HG03045 (cell line): ENCODE data around the gene ZNF474.
"Not testable (repeated sequence)": the region's sequence is repeated elsewhere in the genome, so short reads cannot be mapped to it uniquely, and the experiment has no call there.

Experiments used
- ATAC-seq: cut with Tn5 transposase; IDR thresholded peaks from one replicate; pipeline ENCODE4 v1.9.1; 2021; ENCODE audit warnings: mild to moderate bottlenecking, moderate library complexity; ENCODE audit not compliant: unreplicated experiment

Gene ZNF474

DNA sequence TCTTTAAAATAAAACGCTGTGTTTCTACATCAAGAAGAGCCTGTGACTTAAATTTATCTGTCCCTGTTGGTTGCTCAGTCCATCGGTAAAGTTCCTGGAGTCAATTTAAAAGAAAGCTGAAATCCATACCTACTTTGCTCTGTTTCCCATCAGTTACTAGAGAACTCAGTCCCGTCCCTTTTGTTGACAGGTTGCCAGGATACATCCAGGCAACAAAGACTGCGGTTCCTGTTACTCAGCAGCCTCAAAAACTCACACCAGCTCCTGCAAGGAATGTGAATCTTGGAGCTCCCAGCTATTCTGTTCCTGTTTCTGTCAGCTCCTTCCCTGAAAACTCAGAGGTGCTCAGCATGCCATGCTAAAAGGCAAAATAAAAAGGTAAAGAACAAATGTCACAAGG lies at the start of gene ZNF474:
ZNF474 (plus strand) TSS at position 241 of the 400 bp plus-strand sequence. CDS start 22,445 bp downstream, outside the sequence.
- ATAC-seq = no peak

DNA sequence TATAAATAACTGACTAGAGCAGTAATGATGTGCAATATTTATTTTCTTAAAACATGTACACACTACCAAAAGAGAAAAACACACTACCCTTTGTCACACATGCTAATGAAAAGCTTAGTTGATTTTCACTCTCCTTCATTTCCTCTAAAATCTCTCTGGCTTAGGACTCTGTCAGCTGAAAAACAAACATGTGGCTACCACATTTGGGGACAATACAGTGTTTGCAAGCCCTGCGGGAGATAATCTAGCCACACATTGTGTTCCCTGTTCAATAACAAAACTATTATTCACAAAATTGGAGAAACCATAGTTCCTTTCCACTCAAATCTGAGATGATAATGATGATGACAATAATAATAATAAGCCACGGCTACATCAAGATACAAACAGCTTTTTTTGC lies 47.8 kb upstream of the ZNF474 start:
- no peak for ATAC-seq

DNA sequence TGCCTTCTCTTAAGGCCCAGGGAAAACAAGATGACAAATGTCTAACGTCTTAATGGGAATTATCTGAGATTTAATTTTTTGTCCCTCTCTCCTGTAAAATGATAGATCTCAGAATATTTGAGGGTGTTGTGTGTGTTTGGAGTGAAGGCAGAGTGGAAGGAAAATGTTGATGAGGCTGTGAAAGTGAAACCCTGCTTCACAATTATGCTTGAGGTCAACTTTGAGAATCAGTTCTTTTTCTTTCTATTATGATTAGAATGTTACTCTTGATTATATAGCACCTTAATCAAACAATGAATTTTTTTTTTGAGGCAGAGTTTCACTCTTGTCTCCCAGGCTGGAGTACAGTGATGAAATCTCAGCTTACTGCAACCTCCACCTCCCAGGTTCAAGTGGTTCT lies 45.8 kb upstream of the ZNF474 start:
- no peak for ATAC-seq

DNA sequence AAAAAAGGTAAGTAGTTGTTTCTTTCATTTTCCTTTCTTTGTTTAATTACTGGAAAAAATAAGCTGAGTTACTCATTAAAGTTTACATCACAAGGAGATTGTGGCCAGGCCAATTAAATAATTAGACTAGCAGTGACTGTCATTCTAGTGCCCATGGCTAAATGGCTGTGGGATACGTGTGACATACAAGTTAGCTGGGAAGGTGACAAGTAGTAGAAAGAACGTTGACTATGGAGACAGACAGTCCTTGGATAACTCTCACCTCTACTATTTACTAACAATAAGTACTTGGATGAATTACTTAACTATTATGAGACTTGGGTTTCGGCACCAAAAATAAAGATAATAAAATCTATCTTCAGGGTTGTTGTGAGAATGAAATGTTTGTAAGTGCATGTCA lies 44.3 kb upstream of the ZNF474 start:
- no peak for ATAC-seq

DNA sequence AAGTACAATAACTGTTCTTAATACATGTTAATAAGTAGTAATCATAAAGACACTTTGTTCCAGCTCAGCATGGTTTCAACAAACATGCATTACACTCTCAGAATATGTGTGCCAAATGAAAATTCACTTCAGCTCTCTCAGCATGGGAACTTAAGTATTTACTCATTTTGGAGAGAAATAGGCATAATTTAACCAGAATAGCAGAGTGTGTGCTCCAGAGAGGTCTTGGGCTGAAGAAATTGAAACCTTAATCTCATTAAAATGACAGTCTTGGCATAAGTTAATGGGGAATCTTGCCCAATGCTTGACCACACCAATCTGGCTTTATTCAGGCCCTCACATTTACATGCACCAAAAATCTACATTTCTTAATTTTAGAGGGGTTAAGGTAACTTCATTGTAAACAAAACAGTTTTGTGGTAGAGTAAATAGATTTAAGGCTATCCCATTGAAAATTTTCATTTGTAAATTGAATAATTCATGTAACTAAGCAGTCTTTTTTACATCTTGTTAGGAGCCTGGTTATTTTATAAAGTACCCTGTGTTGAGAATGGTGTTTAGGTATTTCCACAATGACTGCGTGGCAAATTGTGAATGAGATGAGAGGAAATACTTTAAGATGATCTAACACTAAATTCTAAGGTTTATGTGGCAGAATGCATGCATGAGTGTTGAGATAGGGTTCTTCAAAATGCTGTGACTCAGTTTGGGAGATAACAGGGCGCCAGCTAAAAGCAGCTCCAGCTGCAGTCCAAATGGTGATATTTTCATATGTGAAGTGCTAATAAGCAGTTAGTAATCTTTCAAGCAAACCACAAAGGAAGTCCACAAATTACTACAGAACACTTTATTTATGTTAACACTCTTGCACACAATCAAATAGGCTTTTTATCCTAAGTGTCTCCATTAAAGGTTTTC lies 40.0 kb upstream of the ZNF474 start:
- ATAC-seq = no peak

DNA sequence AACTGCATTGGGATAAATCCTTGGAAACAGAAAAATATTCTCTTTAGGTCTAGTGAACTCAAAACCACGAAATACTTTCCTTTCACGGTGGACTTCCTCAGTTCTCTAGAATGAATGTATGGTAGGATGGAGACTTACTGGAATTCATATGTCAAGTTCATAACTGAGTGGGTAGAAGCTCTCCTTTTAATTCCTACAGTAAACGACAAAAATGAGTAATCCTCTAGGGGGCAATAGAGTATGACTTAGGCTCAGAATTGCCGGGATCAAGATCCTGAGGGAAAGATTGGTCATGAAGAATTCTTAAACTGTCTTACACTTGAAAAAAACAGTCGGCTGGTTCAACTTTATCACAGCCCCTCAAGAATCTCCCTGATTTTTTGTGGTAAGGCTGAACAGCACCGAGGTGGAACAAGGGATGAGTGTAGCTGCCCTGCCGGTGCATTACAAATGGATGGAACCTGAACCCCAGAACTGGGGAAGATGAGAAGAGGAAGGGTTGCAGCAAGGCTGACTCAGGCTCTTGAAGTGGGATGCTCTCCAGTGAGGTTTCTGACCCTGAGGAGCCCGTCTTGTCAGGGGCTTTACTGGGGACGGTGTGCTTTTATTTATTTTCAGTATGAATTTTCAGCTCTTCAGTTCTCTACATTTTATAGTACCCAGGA lies 37.3 kb upstream of the ZNF474 start:
- no peak for ATAC-seq

DNA sequence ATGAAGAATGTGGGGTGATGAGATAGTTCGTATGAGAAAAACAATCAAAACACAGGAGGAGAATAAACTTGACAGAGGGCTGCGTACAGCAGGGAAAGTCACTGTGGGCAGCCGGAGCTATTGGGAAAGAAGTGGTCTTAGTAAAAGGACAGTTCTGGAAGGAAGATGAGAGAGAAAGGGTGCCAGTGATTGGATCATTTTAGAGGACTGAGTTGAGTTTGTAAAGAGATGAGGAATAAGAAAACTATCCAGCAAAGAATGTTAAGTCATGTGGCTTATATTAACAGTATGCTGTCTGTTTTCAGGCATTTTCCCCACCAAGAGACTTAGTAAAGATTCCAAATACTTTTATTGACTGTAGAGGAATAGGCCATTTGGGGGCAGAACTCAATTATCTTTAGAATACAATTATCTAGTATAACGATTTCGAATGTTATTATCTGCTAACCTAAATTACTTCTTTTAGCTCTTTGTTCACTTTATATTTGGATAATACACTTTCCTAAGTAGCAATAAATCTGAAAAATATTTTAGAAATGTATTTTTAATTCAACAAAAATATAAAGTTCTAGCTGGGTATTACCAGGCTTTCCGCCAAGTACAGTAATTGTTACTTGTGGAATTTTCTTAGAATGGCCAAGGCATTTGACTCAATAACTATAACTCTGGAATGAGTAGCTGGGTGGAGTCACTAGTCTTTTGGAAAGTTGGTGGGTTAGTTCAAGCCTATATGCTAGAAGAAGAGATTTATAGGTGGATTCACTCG lies 35.7 kb upstream of the ZNF474 start:
- no peak for ATAC-seq

DNA sequence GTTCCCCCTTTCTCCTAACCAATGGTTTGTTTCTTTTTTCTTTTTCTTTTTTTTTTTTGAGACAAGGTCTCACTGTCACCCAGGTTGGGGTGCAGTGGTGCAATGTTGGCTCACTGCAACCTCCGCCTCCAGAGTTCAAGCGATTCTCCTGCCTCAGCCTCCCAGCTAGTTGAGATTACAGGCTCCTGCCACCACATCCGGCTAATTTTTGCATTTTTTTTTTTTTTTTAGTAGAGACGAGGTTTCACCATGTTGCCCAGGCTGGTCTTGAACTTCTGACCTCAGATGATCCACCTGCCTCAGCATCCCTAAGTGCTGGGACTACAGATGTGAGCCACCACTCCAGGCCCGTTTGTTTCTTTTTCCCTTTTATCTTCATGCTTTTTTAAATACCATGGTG lies 35.1 kb upstream of the ZNF474 start:
- not testable (repeated sequence) for ATAC-seq

DNA sequence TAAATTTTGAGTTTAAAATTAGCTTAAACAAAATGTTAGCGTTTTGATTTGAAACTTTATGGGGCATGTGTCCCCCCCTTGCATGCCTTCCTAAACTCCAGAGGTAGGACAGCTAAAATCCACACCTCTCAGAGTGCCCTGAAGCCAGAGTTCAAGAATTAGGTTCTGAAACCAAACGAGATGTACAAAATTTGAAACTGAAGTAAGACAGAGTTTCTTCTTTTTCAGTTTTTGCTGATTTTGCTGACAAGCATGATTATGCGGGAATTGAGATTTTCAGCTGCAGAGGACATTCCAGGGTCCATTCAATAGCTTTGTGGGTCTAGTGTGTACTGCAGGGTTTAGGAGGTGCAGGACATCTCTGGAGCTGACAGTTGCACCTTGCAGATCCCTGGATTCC lies 34.2 kb upstream of the ZNF474 start:
- ATAC-seq = no peak

DNA sequence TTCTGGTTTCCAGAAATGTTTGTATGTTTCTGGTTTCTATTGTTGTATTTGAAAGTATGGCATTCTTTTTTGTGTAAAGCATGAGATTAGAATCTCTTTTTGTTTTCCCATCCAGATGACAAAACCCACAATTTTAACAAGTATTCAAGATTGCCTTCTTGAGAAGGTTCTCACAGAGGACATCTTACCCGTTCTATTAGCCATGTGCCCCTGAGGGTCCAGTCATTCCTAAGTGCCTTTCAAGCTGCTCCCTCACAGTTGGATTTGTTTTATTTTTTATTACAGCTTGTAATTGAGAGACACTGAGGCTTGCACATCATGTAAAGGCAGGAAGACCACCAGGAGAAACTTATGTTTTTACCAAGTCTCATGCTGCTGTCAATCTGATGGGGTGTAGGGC lies 32.0 kb upstream of the ZNF474 start:
- no peak for ATAC-seq

DNA sequence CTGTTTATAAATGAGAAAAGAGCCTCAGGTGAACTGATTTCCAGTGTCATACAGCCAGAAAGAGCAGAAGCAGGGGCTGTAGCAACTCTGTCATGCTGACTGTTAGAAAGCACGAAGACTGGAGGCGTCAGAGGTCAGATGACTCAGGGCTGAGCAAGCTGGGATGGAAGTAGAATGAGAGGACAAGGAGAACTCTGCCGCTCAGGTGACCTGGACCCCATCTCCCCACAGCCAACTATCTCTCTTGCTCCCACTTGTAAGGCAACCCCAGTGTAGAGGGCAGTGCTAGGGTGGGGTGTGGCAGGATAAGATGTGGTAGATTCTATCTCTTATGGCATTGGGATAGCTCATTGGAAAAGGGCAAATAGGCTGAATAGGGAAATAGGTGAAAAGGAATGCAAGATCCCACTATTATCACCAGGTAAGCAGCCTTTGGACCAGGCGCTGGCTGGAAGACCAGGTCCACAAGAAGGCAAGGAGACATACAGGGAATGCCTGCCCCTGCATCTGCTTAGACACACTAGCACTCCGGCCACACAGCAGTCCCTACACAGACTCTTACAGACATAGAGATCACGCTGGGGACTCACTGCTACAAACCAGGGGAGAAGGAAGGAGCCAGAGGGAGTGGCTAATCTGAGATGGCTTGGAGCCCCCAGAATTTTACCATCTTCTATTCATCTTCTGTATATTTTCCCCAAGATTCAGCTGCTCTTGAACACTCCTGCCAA lies 30.1 kb upstream of the ZNF474 start:
- ATAC-seq = no peak

DNA sequence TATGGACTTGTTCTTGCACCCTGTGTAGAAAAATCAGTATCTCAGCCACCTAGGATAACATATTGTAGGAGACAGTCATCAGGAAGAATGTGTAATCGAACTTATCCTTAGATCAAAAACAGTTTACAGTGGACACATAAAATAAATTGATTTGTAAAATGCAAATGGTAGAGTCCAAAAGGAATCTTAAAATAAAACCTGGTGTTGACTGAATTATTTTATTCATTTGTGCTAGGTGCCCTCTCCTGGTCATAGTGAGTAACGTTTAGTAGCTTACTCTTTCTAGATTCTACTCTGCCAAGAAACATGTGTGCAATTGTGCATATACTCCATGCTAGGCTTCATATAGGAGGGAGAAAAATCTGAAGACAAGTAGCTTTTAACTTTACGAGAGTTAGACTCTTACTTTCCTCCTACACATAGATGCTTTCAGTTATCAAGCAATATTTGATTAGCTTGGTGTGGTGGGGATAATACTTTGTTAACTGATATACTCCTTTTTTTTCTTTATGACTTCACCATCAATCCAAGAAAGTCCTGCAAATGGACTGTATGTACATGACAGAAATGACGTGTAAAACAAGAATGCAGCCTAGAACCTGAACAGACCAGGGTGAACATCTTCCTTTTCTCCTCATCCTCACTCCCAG lies 27.6 kb upstream of the ZNF474 start:
- no peak for ATAC-seq

DNA sequence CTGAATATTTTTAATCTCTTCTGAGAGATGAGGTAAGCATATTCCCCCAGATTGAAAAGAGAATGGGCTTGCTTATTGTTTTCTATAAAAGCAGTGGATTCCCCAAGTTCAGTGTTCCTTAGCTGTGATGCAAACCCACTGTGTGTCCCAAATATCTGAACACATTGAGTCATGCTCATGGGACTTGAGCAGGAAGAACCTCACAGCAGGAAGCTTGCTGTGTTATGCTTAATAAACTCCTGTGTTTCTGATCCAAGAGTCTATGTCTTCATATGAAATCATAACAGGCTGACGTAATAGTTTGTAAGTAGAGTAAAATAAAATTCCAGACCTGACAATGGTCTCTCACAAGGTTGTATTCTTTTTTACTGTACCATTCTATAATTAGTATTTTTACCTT lies 26.5 kb upstream of the ZNF474 start:
- no peak for ATAC-seq

DNA sequence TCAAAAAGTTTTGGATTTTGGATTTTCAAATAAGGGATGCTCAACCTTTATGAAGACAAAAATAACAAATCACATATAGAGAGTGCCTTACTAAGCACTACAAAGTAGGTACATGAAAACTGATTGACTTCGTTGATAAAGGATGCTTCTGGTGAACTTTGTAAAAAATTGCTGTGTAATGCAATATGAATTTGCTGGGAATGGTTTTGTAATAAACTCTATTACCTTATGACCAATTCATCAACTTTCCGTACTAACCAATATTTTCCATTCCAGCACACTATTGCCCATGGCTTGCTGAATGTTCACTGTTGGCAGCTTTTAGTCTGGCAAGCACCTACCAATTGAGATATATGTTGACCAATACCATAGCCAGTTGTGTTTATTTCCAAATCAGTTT lies 23.4 kb upstream of the ZNF474 start:
- ATAC-seq = no peak

DNA sequence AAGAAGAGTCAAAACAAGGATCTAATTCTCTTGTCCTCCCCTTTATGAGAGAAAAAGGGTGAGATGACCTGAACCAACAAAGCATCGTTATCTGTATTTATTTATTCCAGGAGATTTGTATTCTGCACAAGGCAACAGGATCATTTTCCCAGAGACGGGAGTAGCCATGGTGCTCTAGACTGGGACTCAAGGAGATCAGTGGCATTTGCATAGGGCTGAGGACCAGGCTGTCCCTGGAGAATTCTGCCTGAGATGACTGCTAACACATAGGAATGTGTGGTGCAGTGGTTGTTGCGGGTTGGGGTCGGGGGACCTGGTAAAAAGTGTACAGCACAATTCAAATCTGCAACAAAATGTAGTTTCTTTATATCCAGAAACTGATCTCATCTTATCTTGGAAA lies 22.3 kb upstream of the ZNF474 start:
- no peak for ATAC-seq

DNA sequence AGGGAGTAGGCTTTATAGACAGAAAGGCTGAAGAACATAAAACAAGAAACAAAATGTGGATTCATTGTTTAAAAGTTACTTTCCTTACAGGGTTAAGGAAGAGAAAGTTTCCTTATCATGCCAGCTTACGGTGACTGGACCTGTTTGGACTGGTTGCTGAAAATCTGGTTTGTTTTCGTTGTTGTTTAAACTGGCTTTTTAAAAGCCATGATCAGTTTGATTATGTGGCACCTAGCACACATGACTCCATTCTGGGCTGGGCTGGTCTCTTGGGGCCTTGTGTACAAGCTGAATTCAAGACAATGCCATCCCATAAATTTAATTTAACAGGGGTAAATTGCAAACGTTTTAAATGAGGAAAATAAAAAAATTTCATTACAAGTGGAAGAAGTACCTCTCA lies 18.4 kb upstream of the ZNF474 start:
- no peak for ATAC-seq

DNA sequence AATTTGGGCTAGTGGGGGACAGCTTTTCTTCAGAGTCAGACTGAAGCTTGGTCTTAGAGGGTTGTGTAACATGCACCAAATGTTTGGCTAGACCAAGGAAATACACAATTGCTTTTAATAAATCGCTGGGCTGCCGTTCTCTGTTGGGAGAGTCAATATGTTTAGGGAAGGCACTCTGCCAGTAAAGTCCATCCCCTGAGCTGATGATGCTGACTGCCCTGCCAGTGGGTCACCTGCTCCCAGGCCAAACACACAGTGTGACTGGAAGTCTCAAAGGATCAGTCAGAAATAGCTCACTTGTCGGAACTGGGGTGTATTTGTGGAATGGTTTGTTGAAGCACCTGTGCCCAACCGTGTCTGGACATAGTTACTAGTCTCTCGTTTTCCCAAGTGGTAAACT lies 17.9 kb upstream of the ZNF474 start:
- ATAC-seq = no peak

DNA sequence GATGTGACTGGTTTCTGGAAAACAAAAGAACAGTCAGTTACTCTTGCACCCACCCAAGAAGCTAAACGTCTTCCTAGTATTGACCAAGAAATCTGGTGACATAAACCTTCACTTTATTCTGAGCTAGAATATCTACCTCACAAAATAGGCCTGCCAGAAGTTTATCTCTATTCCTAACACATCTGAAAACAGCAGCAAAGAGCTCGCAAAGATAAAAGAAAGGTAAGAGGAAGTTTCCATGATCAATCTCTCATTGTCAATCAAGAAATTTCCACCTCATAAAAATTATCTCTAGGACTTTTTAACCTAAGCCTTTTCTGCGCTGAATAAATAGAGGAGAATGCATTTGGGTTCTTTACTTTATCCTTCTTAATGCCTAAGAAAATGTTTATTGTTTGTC lies 17.3 kb upstream of the ZNF474 start:
- no peak for ATAC-seq

DNA sequence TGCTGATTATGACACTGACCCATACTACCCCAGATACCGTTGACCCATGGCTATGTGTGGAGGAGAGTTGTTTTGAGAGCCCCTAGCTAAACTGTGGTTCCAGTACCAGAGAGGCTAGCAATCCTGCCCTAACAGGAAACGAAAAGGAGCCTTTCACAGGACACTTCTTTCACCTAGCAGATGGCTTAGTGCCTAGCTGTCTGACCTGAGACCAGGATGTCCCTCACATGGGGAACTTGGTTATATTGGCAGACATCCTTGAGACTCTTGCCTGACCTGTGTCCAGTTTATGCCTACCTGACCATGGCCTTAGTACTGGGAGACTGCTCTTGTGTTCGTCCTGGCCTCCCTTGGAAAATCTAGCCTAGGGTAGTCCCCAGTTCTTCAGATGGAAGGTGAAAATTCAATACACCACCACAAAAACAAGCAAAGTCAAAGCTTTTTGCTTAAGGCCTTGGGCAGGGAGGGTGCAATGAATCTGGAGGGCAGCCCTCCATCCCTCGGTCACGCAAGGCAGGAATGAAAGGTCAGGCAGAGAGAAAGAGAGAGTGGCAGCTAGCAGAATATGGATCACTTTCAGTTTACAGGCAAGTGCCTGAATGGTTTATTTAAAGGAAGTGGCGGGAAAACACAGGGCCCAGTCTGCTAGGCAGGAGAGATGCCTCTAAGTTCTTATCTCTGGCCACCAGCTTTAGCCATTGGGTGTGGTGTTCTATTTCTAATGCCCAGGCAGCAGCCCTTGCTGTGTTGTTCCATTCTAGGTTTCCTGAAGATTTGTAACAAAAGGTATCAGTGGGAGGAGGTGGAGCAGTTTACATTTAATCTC lies 16.4 kb upstream of the ZNF474 start:
- ATAC-seq = no peak

DNA sequence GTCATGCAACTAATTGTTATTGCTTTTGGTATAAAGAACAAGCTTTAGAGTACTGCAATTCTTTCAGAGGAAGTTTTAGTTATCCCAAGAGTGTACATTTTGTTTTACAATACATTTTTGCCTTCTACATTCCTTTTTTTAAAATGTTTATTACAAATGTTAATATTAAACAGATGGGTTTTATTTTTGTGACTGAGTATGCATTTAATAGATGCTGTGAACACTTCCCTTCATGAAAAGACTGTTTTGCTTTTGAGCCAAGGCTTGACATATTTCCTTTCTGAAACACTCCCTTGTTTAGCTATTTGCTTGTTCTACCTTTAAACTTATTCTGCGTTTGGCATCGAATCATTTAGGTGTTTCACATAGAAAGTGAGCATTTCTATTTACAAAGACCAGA lies 14.8 kb upstream of the ZNF474 start:
- no peak for ATAC-seq
